GM21619 (cell line): Measurements from ENCODE around the gene ZDHHC19.
"Not testable (repeated sequence)": the region's sequence is repeated elsewhere in the genome, so short reads cannot be mapped to it uniquely, and the experiment has no call there.

Experiments used
- ATAC-seq: cut with Tn5 transposase; IDR thresholded peaks from one replicate; pipeline ENCODE4 v1.9.1; 2021; ENCODE audit not compliant: unreplicated experiment

Gene ZDHHC19

DNA sequence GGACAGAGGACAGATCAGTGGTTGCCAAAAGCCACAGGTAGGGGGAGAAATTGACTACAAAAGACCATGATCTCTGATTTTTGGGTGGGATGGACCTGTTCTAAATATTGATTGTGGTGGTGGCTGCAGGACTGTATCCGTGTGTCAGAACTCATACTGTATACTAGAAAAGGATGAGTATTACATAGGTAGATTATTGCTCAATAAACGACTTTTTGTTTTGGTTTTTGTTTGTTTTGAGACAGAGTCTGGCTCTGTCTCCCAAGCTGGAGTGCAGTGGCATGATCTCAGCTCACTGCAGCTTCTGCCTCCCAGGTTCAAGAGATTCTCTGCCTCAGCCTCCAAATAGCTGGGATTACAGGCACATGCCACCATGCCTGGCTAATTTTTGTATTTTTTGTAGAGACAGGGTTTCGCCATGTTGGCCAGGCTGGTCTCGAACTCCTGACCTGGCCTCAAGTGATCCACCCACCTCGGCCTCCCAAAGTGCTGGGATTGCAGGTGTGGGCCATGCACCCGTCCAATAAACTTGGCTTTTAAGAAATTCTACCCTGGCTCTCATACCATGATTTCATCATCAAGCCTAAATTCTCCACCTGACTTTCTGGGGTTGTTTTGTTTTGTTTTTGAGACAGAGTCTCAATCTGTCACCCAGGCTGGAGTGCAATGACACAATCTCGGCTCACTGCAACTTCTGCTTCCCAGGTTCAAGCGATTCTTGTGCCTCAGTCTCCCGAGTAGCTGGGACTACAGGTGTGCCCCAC, 5.6 kb downstream of the ZDHHC19 start:
- not testable (repeated sequence) for ATAC-seq

DNA sequence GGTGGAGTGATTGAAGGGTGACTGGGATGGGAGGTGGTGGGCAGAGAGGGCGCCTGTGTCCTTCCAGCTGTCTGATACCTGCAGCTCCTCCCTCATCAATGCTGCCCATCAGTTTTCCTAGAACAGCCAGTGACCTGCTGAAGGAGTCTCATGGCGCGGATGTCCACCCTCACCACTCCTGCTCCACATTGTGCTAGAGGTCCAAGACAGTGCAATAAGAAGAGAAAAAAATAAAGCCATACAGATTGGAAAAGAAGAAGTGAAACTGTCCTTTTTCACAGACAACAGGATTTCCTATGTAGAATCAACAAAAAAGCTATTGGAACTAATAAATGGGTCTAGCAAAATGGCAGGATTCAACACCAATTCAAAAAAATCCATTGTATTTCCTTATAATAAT, 7.4 kb downstream of the ZDHHC19 start:
- ATAC-seq = no peak

DNA sequence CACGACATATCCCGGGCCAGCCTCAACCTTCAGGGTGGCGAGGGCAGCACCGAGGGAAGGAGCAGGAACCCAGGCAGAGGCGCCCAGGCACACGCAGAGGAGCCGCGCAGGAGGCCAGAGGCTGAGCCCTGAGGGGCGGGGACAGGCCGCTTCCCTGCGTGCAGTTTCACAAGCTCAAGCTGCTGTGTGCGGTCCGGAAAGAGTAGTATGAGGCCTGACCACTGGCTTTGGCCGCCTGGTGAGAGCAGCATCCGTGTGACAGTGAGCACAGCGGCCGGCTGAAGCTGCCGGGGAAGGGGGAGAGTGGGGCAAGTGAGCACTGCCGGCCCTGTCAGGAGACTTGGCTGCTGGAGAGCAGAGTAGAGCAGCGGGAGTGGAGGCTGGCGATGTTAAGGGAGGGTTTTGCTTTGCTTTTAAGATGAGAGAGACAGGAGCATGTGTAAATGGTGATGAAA, 8.7 kb downstream of the ZDHHC19 start:
- ATAC-seq = peak; percentile 66

DNA sequence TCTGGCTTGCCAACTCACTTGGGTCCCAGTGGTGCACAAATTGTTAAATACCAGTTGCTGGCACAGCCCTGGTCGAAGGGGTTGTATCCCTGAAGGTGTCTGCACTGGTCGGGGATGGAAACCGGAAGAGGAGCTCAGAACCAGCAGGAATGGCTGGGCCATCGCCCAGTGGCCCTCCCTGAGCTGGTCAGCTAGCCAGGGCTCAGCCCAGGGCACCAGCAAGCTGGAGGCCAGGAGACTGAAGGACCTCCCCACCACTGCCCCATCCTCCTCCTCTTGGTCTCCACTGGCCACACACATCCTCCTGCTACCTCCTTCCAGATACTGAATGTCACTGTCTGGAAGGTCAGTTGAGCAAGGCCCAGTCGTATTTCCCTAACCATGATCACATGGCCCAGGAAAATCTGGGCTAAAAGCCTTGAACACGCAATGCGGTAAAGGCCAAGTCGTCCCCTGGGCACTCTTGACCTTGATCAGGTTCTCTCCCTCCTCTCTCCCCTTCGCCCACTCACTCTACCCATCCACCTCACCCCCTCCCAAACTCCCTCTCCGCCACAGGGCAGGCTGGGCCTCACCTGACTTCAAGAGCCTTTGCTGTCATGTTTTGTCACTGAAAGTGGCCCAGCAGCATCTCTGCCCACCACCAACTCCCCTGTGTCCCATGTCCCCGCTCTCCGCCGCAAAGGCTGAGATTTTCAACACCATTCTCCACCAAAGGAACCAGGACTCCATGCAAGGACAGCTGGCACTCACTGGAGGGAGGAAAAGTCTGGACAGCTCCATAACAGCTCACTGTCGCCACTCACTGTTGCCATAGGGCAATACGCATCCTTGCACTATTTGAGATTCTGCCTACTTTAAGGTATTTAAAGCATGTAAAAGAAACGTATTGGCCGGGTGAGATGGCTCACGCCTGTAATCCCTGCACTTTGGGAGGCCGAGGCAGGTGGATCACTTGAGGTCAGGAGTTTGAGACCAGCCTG, 12.1 kb downstream of the ZDHHC19 start:
- ATAC-seq = no peak

DNA sequence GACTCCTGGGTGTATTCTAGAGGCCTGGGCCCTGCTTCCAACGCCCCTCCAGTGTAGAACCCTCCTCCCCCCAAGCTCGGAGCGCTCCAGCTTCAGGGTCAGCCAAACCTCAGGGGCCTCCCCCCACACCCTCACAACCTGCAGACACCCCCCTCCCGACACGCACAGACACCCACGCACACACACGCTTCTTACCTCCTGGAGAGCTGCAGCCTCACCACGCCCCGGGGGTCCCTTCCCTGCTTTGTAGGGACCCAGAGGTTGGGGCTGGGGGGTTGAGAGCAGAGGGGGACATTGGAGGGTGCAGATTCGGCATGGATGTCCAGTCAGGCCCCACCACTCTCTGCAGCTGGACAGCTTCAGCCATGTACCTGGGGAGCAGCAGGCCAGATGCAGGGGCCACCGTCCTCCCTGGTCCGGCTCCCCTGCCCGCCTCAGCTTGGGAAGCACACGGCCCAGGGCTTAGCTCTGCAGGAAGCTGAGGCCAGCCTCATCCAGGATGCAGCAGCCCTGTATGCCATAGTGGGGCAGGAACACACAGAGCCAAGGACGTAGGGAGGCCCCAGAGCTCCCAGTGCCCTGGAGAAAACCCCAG, 13.0 kb downstream of the ZDHHC19 start:
- no peak for ATAC-seq

DNA sequence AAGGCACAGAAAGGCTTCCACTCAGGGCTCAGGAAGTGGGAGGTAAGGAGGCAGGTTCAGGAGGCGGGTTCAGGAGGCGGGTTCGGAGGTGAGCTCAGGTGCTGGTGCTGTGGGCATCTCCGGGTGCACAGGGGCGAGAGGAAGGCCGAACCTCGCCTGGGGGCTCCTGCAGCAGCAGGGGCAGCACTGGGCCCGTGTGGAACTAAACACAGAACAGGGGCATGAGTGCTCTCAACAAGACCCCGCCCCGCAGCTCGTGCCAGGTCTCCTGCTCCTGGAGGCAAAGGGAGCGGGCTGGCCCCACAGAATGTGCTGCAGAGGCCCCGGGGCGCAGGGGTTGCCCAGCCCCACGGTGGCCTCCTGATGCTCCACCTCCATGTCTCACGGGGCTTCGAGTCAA, 13.7 kb downstream of the ZDHHC19 start:
- ATAC-seq = no peak

DNA sequence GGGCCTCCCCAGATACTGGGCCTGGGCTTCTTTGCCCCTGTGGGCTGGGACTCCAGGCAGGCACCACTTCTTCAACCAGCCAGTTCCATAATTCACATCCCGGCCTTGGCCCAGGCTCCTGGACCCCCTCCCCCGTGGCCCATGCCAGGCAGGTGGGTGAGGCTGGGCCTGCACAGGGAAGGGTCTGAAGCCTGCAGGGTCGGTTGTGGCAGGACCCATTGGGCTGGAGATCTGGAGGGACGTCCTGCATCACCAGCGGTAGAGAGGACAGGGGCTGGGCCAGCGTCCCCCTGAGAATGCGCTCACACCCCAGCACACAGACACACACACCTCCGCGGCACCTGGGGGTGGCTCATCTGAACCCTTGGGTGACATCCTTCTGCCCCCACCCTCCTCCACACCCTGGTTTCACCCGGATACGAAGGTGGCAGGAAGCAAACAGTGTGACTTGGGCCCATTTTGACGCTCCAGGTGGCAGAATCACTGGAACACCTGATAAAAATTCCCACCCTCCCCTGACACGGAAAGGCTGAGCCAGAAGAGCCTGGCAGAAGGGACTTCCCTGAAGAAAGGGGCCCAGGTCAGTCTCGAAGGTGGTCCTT, 15.4 kb downstream of the ZDHHC19 start:
- no peak for ATAC-seq

DNA sequence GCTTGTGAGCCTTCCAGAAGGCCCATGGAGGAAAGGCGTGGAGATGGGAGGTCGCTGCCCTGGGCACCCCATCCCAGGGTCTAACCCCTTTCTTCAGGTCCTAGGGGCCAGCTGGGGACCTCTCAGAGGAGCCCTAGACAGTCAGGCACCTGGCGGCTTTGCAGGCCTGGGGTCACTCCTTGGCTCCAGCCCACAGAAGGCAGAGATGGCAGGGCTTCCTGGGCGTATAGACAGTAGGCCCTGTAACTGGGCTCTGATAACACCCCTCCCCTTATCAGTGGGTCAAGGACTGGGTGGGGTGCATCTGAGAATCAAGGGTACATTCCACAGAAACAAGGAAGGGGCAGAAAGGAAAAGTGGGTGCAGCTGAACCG, 16.7 kb downstream of the ZDHHC19 start:
- ATAC-seq = no peak

DNA sequence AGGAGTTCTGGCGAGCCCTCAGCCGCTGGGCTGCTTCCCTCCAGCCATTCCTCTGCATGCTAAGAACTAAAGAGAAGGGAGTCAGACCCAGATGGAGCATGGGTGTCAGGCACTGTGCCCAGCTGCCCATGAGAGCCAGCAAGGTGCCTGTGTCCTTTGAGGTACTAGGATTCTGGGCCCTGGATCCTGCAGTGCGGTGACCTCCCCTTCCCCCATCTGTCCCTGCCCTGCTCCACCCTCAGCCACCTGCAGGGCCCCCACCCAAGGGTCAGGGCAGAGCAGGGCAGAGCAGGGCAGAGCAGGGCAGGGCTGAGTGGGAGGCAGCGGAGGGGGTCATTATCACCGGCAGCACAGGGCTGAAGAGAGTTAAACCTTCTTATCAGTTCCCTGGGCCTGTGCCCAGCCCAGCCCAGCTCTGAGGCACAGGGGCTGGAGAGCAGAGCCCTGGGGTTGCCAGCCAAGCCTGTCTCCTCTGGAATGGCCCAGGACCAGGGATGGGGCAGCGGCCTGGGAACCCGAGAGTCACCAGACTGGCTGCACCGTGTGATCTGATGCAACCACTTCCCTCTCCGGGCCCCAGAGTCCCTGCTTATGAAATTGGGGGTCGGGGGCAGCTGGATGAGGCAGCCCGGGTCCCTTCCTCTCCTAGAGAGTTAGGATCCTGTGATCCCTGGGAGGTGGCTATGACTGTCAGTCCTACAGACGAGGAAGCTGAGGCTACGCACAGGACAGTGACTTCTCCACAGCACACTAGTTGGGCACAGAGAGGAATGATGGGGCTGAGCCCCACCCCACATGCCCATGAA, 17.3 kb downstream of the ZDHHC19 start:
- ATAC-seq = no peak

DNA sequence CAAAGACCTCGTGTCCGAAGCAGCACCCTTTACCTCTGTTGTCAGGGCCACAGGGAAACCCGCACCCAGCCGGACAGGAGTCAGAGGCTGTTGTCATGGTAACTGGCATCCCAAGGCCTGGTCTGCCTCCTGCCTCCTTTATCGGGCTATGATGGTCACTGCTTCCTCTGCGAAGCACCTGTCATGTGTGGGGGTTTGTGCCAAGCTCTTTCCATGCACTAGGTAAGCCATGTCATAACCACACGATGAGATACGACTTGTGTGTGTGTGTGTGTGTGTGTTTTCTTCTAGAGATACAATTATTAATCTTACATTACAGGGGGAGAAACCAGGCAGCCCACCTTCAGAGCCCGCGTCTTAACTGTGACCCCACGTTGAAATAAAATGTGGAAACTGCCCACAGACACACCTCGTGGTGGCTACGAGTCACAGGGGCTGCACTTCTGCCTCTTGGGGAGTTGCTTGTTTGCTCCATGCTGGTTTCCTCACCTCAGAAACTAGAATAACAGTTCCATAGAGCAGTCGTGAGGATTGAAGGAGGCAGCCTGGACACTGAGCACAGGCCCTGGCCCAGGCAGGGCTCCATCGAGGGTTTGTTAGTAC, 18.0 kb downstream of the ZDHHC19 start:
- ATAC-seq = no peak

DNA sequence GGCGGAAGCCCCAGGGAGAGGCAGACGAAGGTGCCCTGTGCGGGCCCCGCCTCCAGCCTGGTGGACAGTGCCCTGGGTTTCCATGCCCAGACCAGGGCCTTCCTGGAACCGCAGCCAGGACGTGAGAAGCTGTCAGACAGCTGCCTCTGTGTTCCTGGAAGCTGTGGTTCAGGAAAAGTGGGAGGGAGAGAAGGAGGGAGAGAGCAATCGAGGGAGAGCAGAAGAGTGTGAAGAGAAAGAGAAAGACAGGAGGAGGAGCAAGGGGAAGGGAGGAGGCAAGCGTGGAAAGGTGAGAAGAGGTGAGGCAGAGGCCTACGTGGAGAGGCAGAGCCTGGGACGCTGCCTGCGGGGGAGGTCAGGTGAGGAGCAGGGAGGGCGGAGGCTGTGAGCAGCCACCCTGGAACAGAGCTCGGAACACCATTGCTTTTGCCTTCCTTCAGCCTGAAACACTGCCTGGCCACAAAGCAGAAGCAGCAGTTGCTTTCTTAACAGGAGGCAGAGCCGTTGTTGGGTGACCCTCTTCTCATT, 18.6 kb downstream of the ZDHHC19 start:
- peak; percentile 12 for ATAC-seq

DNA sequence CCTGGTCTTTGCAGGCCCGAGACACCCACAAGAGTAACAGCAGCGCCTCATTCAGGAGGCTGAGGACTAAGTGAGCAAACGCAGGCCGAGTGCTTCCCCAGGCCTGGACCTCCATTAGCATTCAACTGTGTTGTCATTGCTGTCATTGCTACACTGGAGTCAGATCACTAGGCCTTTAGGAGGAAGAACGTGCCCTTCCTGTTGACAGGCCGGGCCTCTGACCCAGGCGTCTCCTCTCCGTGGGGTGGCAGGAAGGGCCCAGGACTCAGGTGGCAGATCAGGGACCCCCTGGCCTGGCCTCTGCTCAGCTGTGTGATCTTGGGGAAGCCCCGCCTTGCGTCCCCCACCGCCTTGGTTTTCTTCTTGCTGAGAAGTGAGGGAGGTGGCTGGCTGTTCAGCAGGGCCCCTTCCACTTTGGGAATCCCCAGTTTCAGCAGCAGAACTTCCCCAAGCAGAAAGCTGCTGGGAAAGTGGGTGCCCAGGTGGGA, 19.1 kb downstream of the ZDHHC19 start:
- peak; percentile 33 for ATAC-seq

DNA sequence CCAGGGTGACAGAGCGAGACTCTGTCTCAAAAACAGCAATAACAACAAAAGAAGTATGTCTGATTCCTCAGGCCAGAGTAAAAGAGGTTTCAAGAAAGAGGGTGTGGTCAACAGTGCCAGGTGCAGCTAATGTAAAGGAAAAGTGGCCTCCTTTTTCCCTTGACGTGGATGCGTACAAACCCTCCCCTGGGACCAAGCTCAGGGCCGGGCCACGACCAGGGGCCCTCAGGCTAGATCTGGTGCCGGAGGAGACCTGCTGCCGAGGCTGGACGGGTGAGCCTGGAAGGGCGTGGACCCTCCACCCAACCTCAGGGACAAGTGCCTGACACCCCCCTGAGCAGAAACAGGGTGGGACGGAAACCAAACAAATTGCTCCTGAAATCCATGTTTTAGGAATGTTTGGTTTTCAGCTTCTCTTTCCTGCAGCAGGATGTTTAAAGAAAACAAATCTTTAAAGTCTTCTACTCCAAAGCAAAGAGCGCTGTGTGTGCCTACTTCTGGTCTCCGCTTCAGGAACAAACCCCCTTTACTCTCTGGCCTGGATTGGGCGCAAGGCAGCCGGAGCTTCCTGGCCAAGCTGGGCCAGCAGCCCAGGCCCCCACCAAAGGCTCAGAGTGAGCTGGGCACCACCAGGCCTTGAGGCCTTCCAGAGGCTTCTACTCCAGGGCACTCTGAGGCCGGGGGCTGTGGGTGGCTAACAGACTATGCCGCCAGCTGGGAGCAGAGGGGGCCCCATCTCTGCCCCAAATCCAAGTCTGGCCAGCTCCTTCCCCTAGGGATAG, 21.4 kb downstream of the ZDHHC19 start:
- no peak for ATAC-seq

DNA sequence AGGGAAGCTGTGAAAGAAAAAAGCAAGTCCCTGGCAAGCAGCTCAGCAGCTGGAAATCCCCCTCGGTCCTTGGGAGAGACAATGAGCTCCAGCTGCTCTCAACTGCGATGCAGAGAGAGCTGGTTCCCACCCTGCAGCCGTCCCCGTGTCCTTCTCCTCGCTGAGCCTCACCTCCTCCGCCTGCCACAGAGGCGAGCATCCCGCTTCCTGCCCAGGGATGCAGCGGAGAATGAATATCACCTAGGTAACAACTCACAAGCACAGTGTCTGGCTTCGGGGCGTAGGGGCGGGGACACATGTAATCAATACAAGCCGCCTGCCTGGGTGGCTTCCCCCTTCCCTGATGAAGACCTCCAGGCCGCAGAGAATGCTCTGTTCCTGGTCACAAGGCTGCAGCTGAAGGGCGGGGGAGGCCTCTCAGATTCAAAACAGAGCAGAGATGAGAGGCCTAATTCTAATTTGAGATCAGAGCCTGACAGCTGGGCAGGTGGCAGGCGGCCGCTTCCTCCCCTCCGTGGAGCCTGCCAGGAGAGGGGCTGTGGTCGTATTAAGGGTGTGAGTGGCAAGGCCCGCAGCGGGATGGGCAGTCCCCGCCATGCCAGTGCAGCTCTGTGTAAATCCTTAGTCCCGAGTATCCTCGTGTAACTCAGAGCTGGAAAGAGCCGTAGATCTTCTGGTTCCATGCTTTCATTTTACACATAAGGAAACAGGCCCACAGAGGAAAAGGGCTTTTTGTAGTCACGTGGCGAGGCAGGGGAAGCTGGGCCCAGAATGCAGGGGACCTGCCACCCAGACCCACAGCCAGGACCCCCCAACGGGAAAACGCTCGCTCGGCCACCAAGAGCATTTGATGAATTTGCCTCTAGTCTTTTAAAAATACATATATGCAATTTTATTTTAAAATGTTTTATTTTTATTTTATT, 24.3 kb downstream of the ZDHHC19 start:
- peak; percentile 46 for ATAC-seq

DNA sequence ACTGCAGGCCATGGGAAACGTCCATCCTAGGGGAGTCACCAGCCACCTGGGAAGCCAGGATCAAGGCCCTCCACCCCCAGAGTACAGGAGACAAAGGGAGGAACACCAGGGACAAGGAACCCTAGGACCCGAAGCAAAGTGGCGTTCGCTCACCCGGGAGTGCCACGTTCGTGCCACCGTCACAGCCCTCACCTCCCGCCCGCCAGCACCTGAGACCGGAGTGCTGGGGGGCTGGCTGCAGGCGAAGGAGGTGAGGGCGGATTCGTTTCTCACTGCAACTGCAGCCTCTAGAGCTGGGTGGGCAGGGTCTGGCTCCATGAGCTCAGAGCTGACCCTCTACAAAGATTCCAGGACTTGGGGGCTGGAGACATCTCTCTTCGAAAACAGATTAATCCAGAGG, 26.3 kb downstream of the ZDHHC19 start:
- no peak for ATAC-seq

DNA sequence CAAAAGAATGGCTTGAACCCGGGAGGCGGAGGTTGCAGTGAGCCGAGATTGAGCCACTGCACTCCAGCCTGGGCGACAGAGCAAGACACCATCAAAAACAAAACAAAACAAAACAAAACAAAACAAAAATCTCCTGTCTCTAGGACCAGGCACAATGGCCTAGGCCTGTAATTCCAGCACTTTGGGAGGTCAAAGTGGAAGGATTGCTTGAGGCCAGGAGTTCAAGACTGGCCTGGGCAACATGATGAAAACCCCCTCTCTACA, 27.1 kb downstream of the ZDHHC19 start:
- ATAC-seq = not testable (repeated sequence)

DNA sequence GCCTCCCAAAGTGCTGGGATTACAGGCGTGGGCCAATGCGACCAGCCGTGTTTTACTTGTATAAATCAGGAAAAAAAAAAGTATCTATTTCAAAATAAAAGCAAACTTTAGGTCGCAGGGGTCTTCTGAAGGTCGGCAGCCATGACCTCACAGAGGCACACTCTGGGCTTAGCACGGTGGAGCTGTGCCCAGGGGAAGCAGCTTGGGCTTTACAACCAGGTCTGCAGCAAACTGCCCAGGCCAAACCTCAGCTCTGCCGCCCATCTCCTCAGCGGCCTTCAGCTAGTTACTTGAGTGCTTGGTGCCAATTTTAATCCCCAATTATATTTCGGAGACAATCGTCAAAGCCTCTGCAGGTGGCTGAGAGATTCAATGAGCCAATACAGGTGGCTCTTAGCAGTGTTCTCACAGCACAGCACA, 30.1 kb downstream of the ZDHHC19 start:
- ATAC-seq = no peak

DNA sequence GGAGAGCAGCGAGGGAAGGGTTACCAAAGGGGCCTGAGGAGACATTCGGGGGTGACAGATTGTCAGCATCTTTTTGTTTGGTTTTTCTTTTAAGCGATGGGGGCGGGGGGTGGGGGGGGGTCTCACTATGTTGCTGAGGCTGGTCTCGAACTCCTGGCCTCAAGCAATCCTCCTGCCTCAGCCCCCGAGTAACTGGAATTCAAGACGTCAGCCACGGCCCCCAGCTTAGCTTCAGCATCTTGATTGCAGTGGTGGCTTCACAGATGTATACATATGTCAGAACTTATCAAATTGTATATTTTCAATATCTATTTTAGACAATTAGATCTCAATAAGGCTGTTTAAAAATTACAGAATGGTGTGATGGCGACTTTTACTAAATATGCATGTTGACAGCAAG, 30.9 kb downstream of the ZDHHC19 start:
- ATAC-seq = no peak
